Suprapubic skin (tissue), 4 donors: Measurements from ENCODE around the gene ADTRP. TPM values are rescaled to one million over a fixed set of nuclear protein-coding genes. Genes with fewer than 3 reads are reported as not detected.
A peak's percentile ranks its signal among the peaks of the same experiment; 100 is the strongest.

Experiments
- DNase-seq, 2 donors: peaks; one replicate each; pipeline ENCODE4 v3.0.0-alpha.2; 2019; ENCODE audit warnings: low spot score in 2 of 2
- H3K27ac ChIP-seq: fragments of 200-600 bp; sonication (generic); one replicate; pipeline ENCODE4 v1.5.1; 2019
- H3K27me3 ChIP-seq: fragments of 200-600 bp; sonication (generic); one replicate; pipeline ENCODE4 v1.5.1; 2019
- H3K36me3 ChIP-seq: fragments of 200-600 bp; sonication (generic); one replicate; pipeline ENCODE4 v1.5.1; 2019
- H3K4me1 ChIP-seq: fragments of 200-600 bp; sonication (generic); one replicate; pipeline ENCODE4 v1.5.1; 2019
- H3K4me3 ChIP-seq: fragments of 200-600 bp; sonication (generic); one replicate; pipeline ENCODE4 v1.5.1; 2019; ENCODE audit warnings: mild to moderate bottlenecking
- H3K9me3 ChIP-seq: fragments of 200-600 bp; sonication (generic); one replicate; pipeline ENCODE4 v1.5.1; 2019
- CTCF ChIP-seq, 2 donors: fragments of 200-600 bp in 1 of 2; fragments of 450-650 bp in 1 of 2; sonication (generic) in 1 of 2; IDR thresholded peaks; one replicate each; pipeline ENCODE4 v1.5.1; 2016 to 2019; ENCODE audit warnings: antibody characterized with exemption in 2 of 2, mild to moderate bottlenecking in 1 of 2, moderate library complexity in 1 of 2
- EP300 ChIP-seq: sonication (generic); formaldehyde crosslinking; IDR thresholded peaks from one replicate; pipeline ENCODE4 v1.6.1; 2017; ENCODE audit warnings: antibody characterized with exemption
- POLR2A ChIP-seq, 2 donors: fragments of 450-650 bp; IDR thresholded peaks; one replicate each; pipeline ENCODE4 v1.6.1; 2017; ENCODE audit warnings: antibody characterized with exemption in 2 of 2, mild to moderate bottlenecking in 2 of 2, moderate library complexity in 2 of 2
- POLR2AphosphoS5 ChIP-seq, 3 donors: sonication (generic); formaldehyde crosslinking; IDR thresholded peaks; one replicate each; pipeline ENCODE4 v1.6.1; 2017; ENCODE audit warnings: antibody characterized with exemption in 3 of 3
- WGBS: methylation state at CpG from one replicate; pipeline ENCODE4 v1.1.5; 2018; 5-methylcytosine and 5-hydroxymethylcytosine counted together
- total RNA-seq, 4 donors: library from RNA; depleted of rRNA; stranded (reverse); fragments of >200 nt; gene quantifications; one replicate each; pipeline ENCODE4 v1.1.0, GENCODE V29; 2016

The ADTRP gene
- 10 to 100 TPM; 19.6 to 39.5 (median 26.2) TPM for total RNA-seq

GRCh38 chr6:11778648-11779328, at the start of gene ADTRP:
Gene ADTRP, minus strand, starts transcription at chr6:11778803. Its CDS starts 44 bp downstream, at chr6:11778759.
- H3K9me3 ChIP-seq, result no peaks in the 10 kb centered on the region
- no peaks in the 10 kb centered on the region for H3K36me3 ChIP-seq
- no peak for TF ChIP-seq EP300
- no peaks in the 10 kb centered on the region for H3K27me3 ChIP-seq
- peak within 1 kb of the TSS; percentile 43 for H3K27ac ChIP-seq
- no peak within 1 kb of the TSS for H3K4me3 ChIP-seq
- peaks cover 23% of the 10 kb centered on the region for H3K4me1 ChIP-seq
- DNase-seq, result no peak
- 65% methylated on average over 8 of the region's 8 CpGs for WGBS

- no peak for DNase-seq
- TF ChIP-seq CTCF (IDR thresholded peaks at IDR 0.05) (no peak), POLR2A (IDR thresholded peaks at IDR 0.05) (no peak), EP300 (no peak), POLR2AphosphoS5 (IDR thresholded peaks at IDR 0.05) (no peak)
- H3K9me3 ChIP-seq, result no peaks in the 10 kb centered on the region
- H3K27ac ChIP-seq, result no peak overlapping the region
- H3K4me1 ChIP-seq, result no peaks in the 10 kb centered on the region
- H3K36me3 ChIP-seq, result no peaks in the 10 kb centered on the region
- WGBS, result 83% methylated on average over 8 of the region's 8 CpGs
- no peak overlapping the region for H3K4me3 ChIP-seq
- H3K27me3 ChIP-seq, result no peaks in the 10 kb centered on the region
Measured at GRCh38 chr6:11826779-11827178, 48.2 kb upstream of the ADTRP start.

- Histone ChIP-seq H3K4me3 (no peak overlapping the region), H3K9me3 (no peaks in the 10 kb centered on the region), H3K27me3 (no peaks in the 10 kb centered on the region), H3K36me3 (no peaks in the 10 kb centered on the region), H3K4me1 (no peaks in the 10 kb centered on the region), H3K27ac (no peak overlapping the region)
- no peak for TF ChIP-seq CTCF (IDR thresholded peaks at IDR 0.05)
- no peak for TF ChIP-seq EP300
- TF ChIP-seq POLR2A (IDR thresholded peaks at IDR 0.05), result no peak
- TF ChIP-seq POLR2AphosphoS5 (IDR thresholded peaks at IDR 0.05), result no peak
- 66% methylated on average over 4 of the region's 4 CpGs for WGBS
- no peak for DNase-seq
Measured at GRCh38 chr6:11824986-11825385, 46.4 kb upstream of the ADTRP start.

- Histone ChIP-seq H3K4me3 (no peak overlapping the region), H3K9me3 (no peaks in the 10 kb centered on the region), H3K27ac (no peak overlapping the region), H3K36me3 (no peaks in the 10 kb centered on the region), H3K27me3 (no peaks in the 10 kb centered on the region), H3K4me1 (no peaks in the 10 kb centered on the region)
- DNase-seq, result no peak
- WGBS, result 46% methylated on average over 5 of the region's 5 CpGs
- no peak for TF ChIP-seq POLR2A (IDR thresholded peaks at IDR 0.05)
- no peak for TF ChIP-seq CTCF (IDR thresholded peaks at IDR 0.05)
- TF ChIP-seq EP300, result no peak
- TF ChIP-seq POLR2AphosphoS5 (IDR thresholded peaks at IDR 0.05), result no peak
Measured at GRCh38 chr6:11822346-11822745, 43.7 kb upstream of the ADTRP start.

GRCh38 chr6:11821781-11822180, 43.2 kb upstream of the ADTRP start:
- Histone ChIP-seq H3K36me3 (no peaks in the 10 kb centered on the region), H3K27me3 (no peaks in the 10 kb centered on the region), H3K4me1 (no peaks in the 10 kb centered on the region), H3K4me3 (no peak overlapping the region), H3K27ac (no peak overlapping the region), H3K9me3 (no peaks in the 10 kb centered on the region)
- DNase-seq, result no peak
- 95% methylated on average over 3 of the region's 3 CpGs for WGBS
- TF ChIP-seq POLR2AphosphoS5 (IDR thresholded peaks at IDR 0.05), result no peak
- TF ChIP-seq POLR2A (IDR thresholded peaks at IDR 0.05), result no peak
- TF ChIP-seq CTCF (IDR thresholded peaks at IDR 0.05), result no peak
- no peak for TF ChIP-seq EP300

GRCh38 chr6:11820821-11821220, 42.2 kb upstream of the ADTRP start:
- Histone ChIP-seq H3K4me1 (peaks cover under 1% of the 10 kb centered on the region), H3K27ac (no peak overlapping the region), H3K27me3 (no peaks in the 10 kb centered on the region), H3K36me3 (no peaks in the 10 kb centered on the region), H3K4me3 (no peak overlapping the region), H3K9me3 (no peaks in the 10 kb centered on the region)
- no peak for TF ChIP-seq EP300
- no peak for TF ChIP-seq POLR2AphosphoS5 (IDR thresholded peaks at IDR 0.05)
- TF ChIP-seq CTCF (IDR thresholded peaks at IDR 0.05), result no peak
- TF ChIP-seq POLR2A (IDR thresholded peaks at IDR 0.05), result no peak
- no peak for DNase-seq
- WGBS, result 90% methylated on average over 4 of the region's 4 CpGs
